ENCODE measurements around the gene FAM180B. TPM values are rescaled to one million over a fixed set of nuclear protein-coding genes. Genes with fewer than 3 reads are reported as not detected.

The FAM180B gene
- total and polyA plus RNA-seq, 10 of the 15 experiments (the other 5 are each of a cell fraction or from before 2014, with no cell fraction given): 0.04 to 0.34 TPM; not detected in 8

GRCh38 chr11:47616726-47617416 is 30.4 kb downstream of the FAM180B start:
- 89% methylated on average over 10 of the region's 10 CpGs for WGBS (ENCODE audit: insufficient coverage, insufficient replicate concordance, low lambda C conversion rate, missing lambda C conversion rate)
- H3K9ac ChIP-seq (ENCODE audit: control insufficient read depth, insufficient read depth, low read length): no peak overlapping the region
- peak; percentile 41 for FAIRE-seq
- H2AFZ ChIP-seq (ENCODE audit: control insufficient read depth, low read depth, low read length): no peak overlapping the region
- intact Hi-C loops (cut with micrococcal nuclease; ENCODE audit: unreplicated experiment) (no loop called here), in situ Hi-C loops (cut with MboI) (no loop called here)
- ATAC-seq: peak; percentile 78
- no peaks in the 10 kb centered on the region for H3K9me3 ChIP-seq (replicated peaks; ENCODE audit: control insufficient read depth, insufficient read depth, low read length)
- peaks cover 13% of the 10 kb centered on the region; the same call in 1 of the 2 replicates for H3K4me1 ChIP-seq (ENCODE audit: control insufficient read depth, insufficient read depth, low read length)
- H3K4me2 ChIP-seq (ENCODE audit: control insufficient read depth, insufficient read depth): no peak overlapping the region
- H3K27ac ChIP-seq (ENCODE audit: control insufficient read depth, insufficient read depth): no peak overlapping the region
- H3K79me2 ChIP-seq (ENCODE audit: control insufficient read depth, insufficient read depth, low read length): no peaks in the 10 kb centered on the region
- ChIA-PET RAD21 (ENCODE audit: unreplicated experiment) (interaction anchor here (0.7 to 1.8 kb wide), 4 partner anchors 10 to 162 kb away, joined by 3 to 5 read pairs (median 4); partner anchors contain the start of genes KBTBD4 and NDUFS3), SMC1A (ENCODE audit: uncharacterized antibody, unreplicated experiment) (interaction anchor here (0.6 to 1.7 kb wide), 7 partner anchors 38 to 242 kb away, joined by 3 to 6 read pairs (median 3); partner anchors contain the start of genes KBTBD4 and NDUFS3), POLR2A (no interaction called here), CTCF (interaction anchor here (0.6 to 2.6 kb wide), 17 partner anchors 9 to 466 kb away, joined by 3 to 13 read pairs (median 4); partner anchors contain the start of gene KBTBD4)
- no peaks in the 10 kb centered on the region for H4K20me1 ChIP-seq (ENCODE audit: control insufficient read depth, insufficient read depth)
- no peak overlapping the region for H3K4me3 ChIP-seq
- H3K36me3 ChIP-seq (ENCODE audit: control insufficient read depth in 2 of 2, insufficient read depth in 2 of 2, low read length in 1 of 2): peaks cover under 1 to 21% of the 10 kb centered on the region in 2 experiments; a peak in 3 of 4 replicates
- no peaks in the 10 kb centered on the region for H3K27me3 ChIP-seq (replicated peaks in 1 of 2; ENCODE audit: control insufficient read depth in 2 of 2, insufficient read depth in 2 of 2, low read length in 1 of 2)
- DNase-seq (ENCODE audit: low read depth, low spot score): no peak
- BruUV-seq (replicated peaks): no TSS peak
- TF ChIP-seq HDGF (IDR thresholded peaks at IDR 0.05): no peak
- no peak for TF ChIP-seq NFIC (IDR thresholded peaks at IDR 0.05; ENCODE audit: low read depth, low read length)
- no peak for TF ChIP-seq MXI1 (IDR thresholded peaks at IDR 0.05; ENCODE audit: low read depth, low read length)
- TF ChIP-seq SKIL (IDR thresholded peaks at IDR 0.05; ENCODE audit: low read depth, poor library complexity, severe bottlenecking): peak; percentile 26
- no peak for TF ChIP-seq ZNF24 (IDR thresholded peaks at IDR 0.05)
- no peak for TF ChIP-seq KLF5 (IDR thresholded peaks at IDR 0.05; ENCODE audit: partially characterized antibody)
- TF ChIP-seq ZZZ3 (IDR thresholded peaks at IDR 0.05; ENCODE audit: control insufficient read depth, insufficient read length, low read depth): no peak
- TF ChIP-seq RAD51 (IDR thresholded peaks at IDR 0.05): no peak
- TF ChIP-seq, protein P1, sequence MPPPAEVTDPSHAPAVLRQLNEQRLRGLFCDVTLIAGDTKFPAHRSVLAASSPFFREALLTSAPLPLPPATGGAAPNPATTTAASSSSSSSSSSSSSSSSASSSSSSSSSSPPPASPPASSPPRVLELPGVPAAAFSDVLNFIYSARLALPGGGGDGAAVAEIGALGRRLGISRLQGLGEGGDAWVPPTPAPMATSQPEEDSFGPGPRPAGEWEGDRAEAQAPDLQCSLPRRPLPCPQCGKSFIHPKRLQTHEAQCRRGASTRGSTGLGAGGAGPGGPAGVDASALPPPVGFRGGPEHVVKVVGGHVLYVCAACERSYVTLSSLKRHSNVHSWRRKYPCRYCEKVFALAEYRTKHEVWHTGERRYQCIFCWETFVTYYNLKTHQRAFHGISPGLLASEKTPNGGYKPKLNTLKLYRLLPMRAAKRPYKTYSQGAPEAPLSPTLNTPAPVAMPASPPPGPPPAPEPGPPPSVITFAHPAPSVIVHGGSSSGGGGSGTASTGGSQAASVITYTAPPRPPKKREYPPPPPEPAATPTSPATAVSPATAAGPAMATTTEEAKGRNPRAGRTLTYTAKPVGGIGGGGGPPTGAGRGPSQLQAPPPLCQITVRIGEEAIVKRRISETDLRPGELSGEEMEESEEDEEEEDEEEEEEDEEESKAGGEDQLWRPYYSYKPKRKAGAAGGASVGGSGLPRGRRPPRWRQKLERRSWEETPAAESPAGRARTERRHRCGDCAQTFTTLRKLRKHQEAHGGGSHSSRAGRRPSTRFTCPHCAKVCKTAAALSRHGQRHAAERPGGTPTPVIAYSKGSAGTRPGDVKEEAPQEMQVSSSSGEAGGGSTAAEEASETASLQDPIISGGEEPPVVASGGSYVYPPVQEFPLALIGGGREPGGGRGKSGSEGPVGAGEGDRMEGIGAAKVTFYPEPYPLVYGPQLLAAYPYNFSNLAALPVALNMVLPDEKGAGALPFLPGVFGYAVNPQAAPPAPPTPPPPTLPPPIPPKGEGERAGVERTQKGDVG (CRISPR knock-in tag; IDR thresholded peaks at IDR 0.05): no peak
- TF ChIP-seq ZBTB33 (IDR thresholded peaks at IDR 0.05): no peak
- no peak for TF ChIP-seq SUPT20H (IDR thresholded peaks at IDR 0.05; ENCODE audit: borderline replicate concordance, control insufficient read depth, low read depth, low read length)
- no peak for TF ChIP-seq POLR2AphosphoS2 (IDR thresholded peaks at IDR 0.05; ENCODE audit: low read depth, low read length)
- no peak for TF ChIP-seq FOXM1 (IDR thresholded peaks at IDR 0.05; ENCODE audit: low read depth, low read length)
- TF ChIP-seq NKRF (conservative IDR thresholded peaks at IDR 0.05): no peak

All from GM12878 (cell line).